NCI-H2171 (cell line): ENCODE results near the gene RNF166.

Experiments
- DNase-seq: peaks from one replicate; lab custom pipeline; 2025; lab: John Stamatoyannopoulos, UW

RNF166 gene

DNA sequence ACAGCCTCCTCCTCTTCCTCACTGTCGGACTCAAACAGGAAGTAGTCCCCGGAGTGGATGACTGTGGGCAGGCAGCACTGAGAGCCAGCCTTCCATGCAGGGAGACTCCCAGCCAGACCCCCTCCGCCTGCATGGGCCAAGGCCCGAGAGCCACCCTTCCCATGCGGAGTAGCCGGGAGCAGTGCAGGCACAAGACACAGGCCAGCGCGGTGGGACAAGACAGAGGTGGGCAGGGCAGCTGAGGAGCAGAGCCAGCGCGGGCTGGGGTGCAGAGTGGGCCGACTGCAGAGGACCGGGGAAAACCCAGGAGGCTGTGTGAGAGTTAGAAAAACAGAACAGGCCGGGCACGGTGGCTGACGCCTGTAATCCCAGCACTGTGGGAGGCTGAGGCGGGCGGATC is 17.7 kb upstream of the RNF166 start:
- no peak for DNase-seq

DNA sequence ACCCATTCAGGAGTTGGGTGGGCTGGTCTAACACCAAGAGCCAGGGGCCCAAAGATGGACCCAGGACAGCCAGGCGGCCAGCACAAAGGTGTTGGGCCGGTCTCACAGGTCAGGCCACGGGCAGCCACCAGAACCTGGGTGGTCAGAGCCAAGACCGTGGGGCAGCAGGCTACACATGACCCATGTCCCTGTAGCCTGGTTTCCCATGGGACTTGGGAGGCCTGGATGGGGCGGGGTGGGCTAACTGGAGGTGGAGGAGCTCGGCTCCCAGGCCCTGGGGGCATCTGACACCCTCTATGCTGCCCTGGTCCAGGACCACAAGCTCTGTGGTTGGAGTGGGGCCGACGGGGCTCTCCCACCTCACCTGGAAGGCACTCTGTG is 17.3 kb upstream of the RNF166 start:
- no peak for DNase-seq

DNA sequence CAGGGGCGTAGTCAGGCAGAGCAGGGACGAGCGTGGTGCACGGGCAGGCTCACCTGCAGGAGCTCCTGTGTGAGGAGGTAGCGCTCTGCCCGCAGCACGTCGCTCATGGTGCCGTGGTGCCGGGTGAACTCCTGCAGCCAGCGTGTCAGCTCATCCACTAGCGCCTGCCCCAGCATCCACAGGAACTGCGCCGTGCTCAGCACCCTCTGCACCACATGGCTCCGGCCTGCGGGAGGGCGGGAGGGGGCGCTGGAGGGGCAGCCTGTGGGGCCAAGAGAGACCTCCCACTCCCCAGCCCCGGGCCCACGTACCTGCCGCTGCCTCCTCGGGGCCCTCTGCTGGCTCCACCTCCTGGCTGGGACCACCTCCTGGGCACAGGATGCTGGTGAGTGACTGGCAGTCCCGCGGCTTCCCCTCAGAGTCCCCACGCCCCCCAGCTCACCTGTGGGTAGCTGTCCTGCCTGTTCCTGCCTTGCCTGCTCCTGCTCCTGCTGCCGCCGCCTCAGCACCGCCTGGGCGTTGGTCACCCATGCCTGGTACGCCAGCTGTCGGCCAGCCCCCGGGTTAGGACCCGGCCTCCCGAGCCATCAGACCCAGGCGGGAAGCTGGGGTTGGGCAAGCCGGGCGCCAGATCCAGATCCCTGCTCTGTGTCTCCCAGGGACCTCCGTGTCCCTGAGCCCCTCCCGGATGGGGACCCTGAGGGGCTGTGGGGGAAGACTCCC is 16.7 kb upstream of the RNF166 start:
- DNase-seq, result no peak

DNA sequence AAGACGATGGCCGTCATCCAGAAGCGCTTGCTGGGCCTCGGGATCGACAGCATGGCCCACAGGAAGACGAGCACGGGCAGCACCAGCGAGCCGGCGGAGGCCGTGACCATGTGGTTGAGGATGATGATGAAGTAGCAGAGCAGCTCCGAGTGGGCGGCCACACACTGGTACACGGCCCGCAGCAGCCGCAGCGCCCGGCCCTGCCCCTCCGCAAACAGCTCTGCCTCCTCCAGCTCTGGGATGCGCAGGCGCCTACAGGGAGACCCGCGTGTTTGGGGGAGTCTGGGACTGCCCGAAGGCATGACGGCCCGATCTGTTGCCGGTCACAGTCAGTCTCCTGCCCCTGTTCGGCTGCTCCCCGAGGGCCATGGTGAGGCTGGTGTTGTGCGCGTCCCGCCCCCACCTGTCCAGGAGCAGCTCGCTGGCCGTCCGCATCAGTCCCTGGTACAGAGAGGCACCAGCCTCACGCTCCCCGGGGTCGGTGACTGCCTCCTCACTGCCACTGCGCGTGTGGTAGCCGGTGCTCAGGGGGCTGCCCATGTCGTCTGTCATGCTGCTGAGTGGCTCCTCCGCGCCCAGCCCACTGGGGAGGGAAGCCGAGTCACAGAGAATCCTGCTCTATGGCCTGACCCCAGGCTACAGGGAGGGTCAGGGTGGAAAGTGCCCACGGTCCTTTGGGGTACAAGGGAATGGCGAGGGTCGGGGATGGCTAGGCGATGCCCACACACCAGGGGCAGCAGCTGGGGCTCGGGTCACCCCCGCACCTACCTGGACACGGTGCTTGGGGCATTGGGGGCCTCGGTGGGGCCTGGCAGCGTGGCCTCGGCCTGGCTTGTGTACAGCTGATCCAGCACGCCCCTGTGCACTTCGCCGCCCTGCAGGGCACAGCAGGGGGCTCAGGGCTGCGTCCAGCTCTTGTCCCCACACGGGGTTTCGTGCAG is 15.9 kb upstream of the RNF166 start:
- DNase-seq, result no peak

DNA sequence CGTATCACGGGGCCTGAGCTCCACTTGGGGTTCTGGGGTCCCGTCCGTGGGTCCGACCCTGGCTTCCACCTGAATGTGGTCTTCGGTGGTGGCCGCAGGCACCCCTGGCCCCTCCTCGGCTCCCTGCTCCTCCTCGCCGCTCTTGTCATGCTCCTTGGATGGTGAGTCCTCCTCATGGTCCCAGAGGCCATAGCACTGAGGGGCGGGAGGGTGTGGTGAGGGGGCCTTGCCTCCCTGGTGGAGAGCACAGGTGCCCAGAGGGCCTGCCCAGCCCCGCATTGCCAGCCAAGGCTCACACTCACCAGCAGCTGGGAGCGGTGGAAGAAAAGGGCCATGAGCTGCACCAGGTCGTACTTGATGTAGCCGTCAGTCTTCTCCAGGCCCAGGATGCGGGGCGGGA is 15.0 kb upstream of the RNF166 start:
- DNase-seq, result no peak

DNA sequence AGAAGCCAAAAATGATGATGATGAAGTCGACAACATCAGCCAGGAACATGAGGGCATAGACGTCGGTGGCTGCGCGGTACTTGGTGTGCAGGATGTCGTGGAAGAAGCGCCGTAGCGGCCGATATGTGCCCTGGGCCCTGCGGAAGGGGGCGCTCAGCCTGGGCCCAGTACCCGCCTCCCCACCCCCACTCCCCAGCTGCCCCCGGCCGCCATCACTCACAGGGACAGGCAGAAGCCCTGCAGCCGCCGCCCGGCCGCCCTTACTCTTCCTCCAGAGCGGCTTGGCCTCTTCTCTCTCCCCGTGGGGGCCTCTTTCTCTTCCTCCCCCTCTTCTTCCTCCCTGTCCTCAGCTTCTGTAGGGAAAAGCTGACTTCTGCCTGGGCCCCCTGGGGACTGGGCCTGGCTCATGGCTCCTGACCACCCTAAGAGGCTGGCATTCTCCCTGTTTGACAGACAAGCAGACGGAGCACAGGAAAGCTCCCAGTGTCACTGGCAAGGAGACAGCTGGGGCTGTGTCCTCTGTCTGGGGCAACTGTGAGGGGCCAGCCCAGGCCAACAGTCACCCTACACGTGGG is 14.3 kb upstream of the RNF166 start:
- DNase-seq, result no peak

DNA sequence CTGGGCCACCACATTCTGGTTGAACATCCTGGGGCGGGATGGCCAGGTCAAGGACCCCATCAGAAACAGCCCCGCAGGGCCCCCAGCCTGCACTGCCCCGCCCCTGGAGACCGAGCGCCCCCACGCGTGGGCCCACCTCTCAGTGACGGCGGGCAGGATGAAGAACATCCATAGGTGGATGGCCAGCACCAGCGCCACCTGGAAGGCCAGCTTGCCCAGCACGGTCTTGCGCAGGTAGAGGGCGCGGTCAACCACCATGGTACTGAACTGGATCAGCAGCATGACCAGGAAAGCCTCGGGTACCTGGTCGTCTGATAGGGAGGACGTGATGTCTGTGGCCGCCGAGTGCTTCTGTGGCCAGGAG is 13.7 kb upstream of the RNF166 start:
- no peak for DNase-seq

DNA sequence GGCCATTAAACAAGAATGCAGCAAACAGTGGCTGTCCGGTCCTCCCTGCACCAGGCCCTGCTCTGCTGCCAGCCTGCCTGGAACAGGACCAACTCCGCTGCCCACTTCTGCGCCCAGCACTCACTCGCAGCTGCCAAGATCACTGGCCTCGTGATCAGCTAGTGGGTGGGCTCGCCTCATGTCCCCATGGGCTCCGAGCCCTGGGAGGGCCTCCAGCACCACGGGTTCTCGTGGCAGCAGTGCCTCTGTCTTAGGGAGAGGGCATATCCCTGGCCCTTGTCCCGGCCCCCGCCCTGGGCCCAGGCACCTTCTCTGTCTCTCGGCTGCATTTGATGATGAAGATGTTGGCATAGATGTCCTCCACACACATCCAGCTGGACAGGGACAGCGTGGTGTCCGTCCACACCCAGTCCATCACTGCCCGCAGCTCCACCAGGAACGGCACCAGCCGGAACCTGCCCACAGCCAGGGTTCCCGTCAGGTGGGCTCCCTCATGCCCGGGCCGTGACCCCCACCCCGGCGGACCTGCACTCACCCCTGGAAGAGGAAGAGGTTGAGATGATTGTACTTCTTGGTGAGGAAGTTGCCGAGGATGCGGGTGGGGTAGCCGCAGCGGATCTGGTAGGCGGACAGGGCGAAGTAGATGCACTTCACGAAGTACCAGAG is 13.2 kb upstream of the RNF166 start:
- DNase-seq, result no peak

DNA sequence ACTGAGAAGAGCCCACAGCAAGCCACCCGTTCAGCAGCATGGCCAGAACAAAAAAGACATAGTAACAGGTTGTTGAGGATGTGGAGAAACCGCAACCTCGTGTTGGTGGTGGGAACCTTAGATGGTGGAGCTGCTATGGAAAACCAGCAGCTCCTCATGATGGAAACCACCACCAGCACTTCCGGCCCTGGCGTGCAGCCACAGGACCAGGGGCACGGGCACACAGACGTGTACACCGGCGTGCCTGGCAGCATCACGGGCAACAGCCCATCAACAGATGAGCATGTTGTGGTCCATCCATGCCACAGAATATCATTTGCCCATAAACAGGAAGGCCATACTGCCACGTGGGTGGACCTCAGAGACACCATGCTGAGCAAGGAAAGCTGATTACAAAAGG is 12.0 kb upstream of the RNF166 start:
- DNase-seq, result no peak

DNA sequence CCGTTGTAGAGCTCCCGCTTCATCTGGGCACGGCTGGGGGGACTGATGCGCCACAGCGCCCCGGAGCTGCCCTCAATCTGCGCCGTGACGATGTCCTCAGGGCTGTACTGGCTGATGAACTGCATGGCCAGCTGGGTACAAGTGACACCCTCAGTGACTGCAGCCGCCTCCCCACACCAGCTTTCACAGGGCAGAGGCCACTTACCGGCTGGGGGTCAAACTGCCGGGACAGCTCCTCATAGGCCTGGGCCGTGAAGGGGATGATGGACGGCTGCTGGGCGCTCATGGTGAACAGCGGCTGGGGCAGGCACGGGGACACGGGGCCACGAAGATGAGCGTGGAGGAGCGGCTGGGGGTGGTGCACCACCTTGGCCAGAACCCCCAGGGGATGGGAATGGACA is 10.4 kb upstream of the RNF166 start:
- no peak for DNase-seq

DNA sequence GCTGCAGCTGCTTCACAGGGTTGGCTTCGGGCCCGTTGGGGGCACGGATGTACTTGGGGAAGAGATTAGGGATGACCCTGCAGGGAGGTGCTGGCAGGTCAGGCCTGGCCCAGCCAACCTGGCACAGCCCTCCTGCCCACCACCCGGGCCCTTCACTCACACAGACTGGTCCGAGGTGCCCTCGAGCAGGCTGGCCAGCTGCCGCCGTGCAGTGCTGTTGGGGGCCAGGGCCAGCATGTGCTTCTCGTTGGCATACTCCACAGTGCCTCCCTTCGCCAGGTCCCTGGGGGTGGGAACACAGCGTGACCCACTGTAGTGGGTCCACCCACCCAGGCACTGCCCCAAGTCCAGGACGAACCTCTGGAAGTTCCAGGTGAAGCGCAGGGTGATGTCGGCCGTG is 10.0 kb upstream of the RNF166 start:
- DNase-seq, result no peak

DNA sequence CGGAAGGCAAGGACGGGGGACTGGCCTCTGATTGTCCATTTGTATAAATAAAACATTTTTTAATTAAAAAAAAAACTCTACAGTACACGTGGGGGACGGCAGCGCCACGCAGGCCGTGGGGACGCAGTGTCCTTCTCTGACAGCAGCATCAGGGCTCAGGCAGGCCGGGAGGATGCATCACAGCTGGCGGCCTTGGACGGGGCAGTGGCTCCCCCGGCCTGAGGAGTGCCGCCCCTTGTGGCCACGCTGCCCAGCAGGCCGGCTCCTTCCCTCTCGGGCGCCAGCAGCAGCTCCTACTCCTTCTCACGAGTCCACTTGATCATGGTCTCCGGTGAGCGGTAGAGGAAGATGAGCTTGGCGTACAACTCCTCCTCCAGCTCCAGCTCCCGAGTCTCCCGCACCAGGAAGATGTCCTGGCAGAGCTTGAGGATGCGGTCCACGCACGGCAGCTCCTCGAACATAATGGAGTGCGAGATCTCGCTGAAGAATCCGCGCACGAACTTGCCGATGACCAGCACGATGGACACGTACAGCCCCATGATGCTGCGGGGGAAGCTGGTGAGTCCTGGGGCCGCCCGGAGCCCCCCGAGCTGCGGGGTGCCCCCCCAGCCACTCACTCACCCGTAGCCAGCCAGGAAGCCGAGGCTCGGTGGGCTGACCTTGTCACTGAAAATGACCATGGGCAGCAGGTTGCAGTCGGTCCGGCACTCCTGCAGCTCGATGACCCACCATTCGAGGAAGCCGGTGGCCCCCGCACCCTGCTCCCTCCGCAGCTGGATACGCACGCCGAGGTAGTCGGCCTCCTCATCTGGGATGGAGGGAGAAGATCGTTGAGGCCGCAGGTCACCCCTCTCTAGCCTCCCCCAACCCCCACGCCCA is 9.3 kb upstream of the RNF166 start:
- no peak for DNase-seq

DNA sequence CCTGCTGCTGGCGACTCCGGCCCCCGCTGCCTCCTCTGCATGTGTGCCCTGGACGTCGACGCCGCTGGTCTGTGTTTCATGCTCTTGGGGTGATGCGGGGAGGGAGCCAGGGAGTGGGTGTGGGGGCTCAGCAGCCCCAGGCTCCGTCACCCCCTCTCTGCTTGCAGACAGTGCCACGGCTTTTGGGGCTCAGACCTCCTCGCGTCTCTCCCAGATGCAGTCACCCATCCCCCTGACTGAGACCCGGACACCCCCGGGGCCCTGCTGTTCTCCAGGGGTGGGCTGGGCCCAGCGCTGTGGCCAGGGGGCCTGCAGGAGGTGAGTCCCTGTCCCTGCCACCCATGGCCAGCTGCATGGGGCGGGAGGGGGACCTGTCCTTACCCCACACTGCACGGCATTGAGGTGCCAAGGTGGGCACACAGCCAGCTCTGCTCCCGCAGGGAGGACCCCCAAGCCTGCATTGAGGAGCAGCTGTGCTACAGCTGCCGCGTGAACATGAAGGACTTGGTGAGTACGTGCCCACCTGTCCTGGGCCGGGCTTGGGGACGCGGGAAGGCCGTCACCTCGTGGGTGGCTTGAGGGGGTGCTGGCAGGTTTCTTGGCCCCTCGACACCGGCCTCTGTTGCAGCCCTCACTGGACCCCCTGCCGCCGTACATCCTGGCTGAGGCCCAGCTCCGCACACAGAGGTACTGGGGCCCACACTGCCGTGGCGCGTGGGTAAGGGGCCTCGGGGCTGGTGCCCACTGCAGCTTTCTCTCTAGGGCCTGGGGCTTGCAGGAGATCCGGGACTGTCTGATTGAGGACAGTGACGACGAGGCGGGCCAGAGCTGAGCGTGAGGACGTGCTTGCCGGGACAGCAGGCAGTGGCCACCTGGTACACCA is 8.5 kb upstream of the RNF166 start:
- no peak for DNase-seq

DNA sequence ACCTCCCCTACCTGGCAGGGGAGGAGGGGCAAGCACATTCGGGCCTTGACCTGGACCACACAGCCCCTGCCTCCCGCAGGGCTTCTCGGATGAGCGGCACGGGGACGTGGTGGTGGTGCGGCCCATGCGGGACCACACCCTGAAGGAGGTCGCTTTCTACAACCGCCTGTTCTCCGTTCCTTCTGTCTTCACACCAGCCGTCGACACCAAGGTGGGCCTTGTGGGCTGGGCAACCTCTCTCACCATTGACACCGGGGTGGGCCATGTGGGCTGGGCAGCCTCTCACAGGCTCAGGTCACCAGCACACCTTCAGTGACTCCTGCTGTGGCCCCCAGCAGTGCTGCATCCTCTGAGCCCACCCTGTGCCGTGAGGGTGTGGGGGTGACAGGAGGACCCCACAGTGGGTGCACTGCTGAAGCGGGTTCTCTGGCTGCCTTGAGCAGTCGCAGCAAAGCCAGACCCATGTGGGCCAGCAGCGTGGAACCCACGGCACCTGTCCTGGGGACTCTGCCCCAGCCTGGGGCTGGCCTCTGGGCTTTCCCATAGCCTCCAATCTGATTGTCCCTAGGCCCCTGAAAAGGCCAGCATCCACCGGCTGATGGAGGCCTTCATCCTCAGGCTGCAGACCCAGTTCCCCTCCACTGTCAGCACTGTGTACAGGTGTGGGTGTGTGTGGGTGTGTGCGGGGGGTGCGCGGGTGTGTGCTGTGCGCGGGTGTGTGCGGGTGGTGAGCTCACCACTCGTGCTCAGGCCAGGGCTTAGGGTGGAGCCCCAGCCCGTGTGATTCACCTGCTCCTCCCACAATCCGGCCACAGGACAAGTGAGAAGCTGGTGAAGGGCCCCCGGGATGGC is 7.6 kb upstream of the RNF166 start:
- DNase-seq, result no peak

DNA sequence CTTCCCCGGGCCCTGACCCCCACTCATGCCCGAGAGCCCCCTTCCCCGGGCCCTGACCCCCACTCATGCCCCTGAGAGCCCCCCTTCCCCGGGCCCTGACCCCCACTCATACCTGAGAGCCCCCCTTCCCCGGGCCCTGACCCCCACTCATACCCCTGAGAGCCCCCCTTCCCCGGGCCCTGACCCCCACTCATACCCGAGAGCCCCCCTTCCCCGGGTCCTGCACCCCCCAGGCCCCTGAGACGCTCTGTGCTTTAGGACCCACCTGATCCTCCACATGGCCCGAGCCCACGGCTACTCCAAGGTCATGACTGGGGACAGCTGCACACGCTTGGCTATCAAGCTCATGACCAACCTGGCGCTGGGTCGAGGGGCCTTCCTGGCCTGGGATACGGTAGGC is 6.8 kb upstream of the RNF166 start:
- no peak for DNase-seq

DNA sequence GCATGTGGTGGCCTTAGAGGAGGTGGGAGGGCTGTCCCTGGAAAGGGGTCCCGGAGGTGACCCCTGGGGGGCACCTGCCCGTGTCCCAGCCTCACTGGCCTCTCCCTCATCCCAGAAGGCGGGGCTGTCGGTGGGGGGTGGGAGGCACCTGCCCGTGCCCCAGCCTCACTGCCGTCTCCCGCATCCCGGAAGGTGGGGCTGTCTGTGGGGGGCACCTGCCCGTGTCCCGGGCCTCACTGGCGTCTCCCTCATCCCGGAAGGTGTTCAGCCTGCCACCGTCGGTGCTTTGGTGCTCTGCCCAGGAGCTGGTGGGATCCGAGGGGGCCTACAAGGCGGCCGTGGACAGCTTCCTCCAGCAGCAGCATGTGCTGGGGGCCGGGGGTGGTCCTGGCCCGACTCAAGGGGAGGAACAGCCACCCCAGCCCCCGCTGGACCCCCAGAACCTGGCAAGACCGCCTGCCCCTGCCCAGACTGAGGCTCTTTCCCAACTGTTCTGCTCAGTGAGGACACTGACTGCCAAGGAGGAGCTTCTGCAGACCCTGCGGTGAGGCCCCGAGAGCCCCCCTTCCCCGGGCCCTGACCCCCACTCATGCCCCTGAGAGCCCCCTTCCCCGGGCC is 6.3 kb upstream of the RNF166 start:
- no peak for DNase-seq

DNA sequence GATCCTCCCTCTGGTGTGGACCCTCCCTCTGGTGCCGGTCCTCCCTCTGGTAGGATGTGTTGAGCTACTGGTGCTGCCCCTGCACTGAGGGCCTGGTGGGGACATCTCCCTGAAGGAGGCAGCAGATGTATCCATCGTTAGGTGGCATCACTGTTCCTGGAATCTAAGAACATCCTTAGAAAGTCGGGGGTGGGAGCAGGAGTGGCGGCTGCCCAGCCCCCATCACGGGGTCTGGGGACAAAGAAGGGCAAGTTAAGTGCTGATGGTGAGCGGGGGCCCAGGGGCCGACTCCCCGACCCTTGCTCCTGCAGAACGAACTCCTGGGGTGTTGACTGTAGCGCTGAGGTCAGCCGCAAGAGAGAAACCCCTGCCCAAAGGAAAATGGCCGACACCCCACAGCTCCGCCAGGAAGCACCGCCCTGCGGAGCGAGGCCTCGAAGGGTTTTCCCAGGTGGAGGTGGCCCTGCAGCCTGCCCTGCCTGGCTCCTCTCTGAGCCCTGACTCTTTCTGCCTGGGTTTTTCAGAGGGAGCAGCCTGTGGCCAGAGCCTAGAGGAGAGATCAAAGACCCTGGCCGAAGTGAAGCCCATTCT is 5.6 kb upstream of the RNF166 start:
- no peak for DNase-seq

DNA sequence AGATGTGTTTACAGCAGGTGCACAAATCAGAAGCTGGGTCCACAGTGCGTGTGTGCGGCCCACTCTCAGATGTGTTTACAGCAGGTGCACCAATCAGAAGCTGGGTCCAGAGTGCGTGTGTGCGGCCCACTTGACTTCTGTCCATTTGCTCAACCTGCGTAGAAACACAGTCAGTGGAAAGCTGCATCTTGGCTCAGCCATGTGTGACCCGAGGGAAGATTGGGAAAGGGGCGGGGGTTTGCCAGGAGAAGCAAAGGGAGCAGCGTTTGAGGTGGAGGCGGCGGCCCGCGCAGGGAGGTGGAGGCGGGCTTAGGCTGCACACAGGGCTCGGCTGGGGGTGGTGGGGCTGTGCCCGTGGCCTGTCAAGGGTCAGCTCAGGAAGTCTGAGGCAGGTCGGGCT is 4.3 kb upstream of the RNF166 start:
- DNase-seq, result no peak
